Body of pancreas (tissue), 4 donors: ENCODE data around the gene ARHGAP32.

Experiments used
- POLR2A ChIP-seq, 3 donors: fragments of 450-650 bp; IDR thresholded peaks; one replicate each; pipeline ENCODE4 v1.6.1; 2016; ENCODE audit warnings: antibody characterized with exemption in 3 of 3, mild to moderate bottlenecking in 2 of 3
- TF ChIP-seq, protein P1 (sequence below), 7 experiments: fragments of 450-650 bp in 4 of 7; fragments of 200-600 bp in 3 of 7; sonication (generic) in 3 of 7; IDR thresholded peaks; one replicate each; pipeline ENCODE4 v1.5.1; 2016 to 2019; ENCODE audit warnings: antibody characterized with exemption in 7 of 7

DNA sequence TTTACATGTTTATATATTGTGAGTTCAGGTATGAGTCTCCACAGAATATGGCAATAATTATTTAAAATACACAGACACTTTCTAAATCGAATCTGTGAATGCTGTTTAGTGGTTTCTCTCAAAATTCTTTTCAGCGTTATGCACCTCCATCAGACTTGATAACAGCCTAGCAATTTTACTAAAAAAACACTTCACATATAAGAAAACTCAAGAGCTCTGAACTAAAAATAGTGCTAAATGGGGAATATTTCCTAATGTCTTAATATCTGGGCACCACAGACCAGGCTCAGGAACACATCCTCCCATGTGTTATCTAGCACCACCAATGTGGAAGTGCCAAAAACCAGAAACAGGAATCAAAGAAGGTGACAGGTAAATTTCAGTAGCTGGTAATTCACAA, 47.9 kb downstream of the ARHGAP32 start:
- TF ChIP-seq, protein P1, sequence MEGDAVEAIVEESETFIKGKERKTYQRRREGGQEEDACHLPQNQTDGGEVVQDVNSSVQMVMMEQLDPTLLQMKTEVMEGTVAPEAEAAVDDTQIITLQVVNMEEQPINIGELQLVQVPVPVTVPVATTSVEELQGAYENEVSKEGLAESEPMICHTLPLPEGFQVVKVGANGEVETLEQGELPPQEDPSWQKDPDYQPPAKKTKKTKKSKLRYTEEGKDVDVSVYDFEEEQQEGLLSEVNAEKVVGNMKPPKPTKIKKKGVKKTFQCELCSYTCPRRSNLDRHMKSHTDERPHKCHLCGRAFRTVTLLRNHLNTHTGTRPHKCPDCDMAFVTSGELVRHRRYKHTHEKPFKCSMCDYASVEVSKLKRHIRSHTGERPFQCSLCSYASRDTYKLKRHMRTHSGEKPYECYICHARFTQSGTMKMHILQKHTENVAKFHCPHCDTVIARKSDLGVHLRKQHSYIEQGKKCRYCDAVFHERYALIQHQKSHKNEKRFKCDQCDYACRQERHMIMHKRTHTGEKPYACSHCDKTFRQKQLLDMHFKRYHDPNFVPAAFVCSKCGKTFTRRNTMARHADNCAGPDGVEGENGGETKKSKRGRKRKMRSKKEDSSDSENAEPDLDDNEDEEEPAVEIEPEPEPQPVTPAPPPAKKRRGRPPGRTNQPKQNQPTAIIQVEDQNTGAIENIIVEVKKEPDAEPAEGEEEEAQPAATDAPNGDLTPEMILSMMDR (IDR thresholded peaks at IDR 0.05): no peak
- no peak for TF ChIP-seq POLR2A (IDR thresholded peaks at IDR 0.05)
